Measurements from ENCODE around the gene TOP3A. TPM values are rescaled to one million over a fixed set of nuclear protein-coding genes. Genes with fewer than 3 reads are reported as not detected.

Gene TOP3A
- total RNA-seq, 3 donors from 2014 or later: 27.9 to 39.8 (median 30.1) TPM

- intact Hi-C loops (cut with DNase I, micrococcal nuclease): no loop called here
- Histone ChIP-seq H3K9me3 (no peaks in the 10 kb centered on the region), H3K36me3 (ENCODE audit: low read depth) (peaks cover 7% of the 10 kb centered on the region), H3K4me3 (no peak overlapping the region), H3K4me1 (ENCODE audit: low read depth) (no peaks in the 10 kb centered on the region)
- DNase-seq (no peak), ATAC-seq (no peak)
- TF ChIP-seq CTCF (IDR thresholded peaks at IDR 0.05): no peak
These were observed 12.3 kb upstream of the TOP3A start for GRCh38 chr17:18327093-18327492.

DNA sequence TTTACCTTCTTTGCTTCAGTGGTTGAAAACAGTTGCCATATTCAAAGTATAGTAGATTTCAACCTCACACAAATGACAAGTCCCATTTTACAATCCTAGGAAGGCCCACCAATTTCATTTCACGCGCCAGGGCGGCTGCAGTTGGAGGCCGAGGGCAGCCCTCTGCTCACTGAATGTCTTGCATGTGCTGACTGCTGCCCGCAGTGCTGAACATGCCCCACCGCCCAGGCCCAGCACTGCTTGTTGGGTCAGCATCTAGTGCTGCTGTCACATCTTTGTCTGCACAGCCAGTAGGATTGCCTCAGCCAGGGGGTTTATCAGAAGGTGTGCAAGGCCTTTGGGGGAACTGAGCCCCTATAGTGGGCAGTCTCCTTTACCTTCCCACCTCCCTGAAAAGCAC lies 11.8 kb upstream of the TOP3A start:
- peaks cover 7% of the 10 kb centered on the region for H3K36me3 ChIP-seq (ENCODE audit: low read depth)
- no peak for TF ChIP-seq CTCF (IDR thresholded peaks at IDR 0.05)
- H3K9me3 ChIP-seq: no peaks in the 10 kb centered on the region
- DNase-seq: no peak
- no peak overlapping the region for H3K4me3 ChIP-seq
- intact Hi-C loops (cut with DNase I, micrococcal nuclease): no loop called here
- ATAC-seq: no peak
- no peaks in the 10 kb centered on the region for H3K4me1 ChIP-seq (ENCODE audit: low read depth)

GRCh38 chr17:18326039-18326438 lies 11.2 kb upstream of the TOP3A start:
- Histone ChIP-seq H3K4me3 (no peak overlapping the region), H3K36me3 (ENCODE audit: low read depth) (peaks cover 7% of the 10 kb centered on the region), H3K4me1 (ENCODE audit: low read depth) (no peaks in the 10 kb centered on the region), H3K9me3 (no peaks in the 10 kb centered on the region)
- ATAC-seq (no peak), DNase-seq (no peak)
- TF ChIP-seq CTCF (IDR thresholded peaks at IDR 0.05): no peak
- intact Hi-C loops (cut with DNase I, micrococcal nuclease): no loop called here

DNA sequence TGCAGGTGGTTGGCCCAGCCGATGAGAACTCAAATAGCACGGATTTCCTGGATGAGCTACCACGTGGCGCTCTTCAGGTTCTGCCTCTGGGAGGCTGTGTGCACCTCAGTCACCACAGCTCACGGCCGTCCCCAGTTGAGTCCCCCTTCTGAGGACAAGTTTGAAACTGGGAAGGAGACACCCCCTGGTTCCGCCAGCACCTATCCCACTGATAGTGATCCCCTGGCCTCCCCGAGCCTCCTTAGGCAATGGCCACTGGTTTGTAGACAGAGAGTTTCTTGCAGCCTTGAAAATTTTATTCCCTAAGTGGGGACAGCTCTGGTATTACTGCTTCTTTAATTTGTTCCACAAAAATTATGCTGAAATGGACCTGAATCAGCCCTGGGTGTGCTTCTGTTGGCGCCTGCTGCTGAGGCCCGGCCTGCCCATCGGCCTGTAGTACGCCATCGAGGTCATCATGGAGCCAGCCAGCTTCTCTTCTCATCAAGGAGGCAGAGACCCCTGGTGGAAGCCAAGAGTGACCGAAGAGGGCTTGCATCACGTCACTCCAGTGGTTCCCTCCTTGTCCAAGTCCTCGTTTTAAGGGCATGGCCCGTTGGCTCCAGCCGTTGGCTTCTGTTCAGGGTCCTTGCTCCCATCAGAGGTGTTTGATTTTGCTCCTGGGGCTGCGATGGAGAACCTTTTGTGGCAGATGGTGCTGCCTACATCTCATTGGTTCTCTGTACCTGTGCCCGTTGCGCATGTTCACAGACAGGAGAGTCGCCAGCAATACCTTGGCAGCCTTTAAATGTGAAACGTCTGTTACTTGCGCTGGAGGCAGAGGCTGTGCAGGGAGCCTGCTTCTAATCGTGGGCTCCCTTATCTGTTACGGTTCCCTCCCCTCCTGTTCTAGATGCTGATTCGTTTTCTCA lies 9.6 kb upstream of the TOP3A start:
- intact Hi-C loops (cut with DNase I, micrococcal nuclease): no loop called here
- DNase-seq (no peak), ATAC-seq (no peak)
- Histone ChIP-seq H3K4me3 (no peak overlapping the region), H3K9me3 (no peaks in the 10 kb centered on the region), H3K36me3 (ENCODE audit: low read depth) (peaks cover 7% of the 10 kb centered on the region), H3K4me1 (ENCODE audit: low read depth) (peaks cover 6% of the 10 kb centered on the region)
- TF ChIP-seq CTCF (IDR thresholded peaks at IDR 0.05): no peak

GRCh38 chr17:18323507-18324139 lies 8.8 kb upstream of the TOP3A start:
- no peak for DNase-seq
- intact Hi-C loops (cut with DNase I, micrococcal nuclease): no loop called here
- Histone ChIP-seq H3K9me3 (no peaks in the 10 kb centered on the region), H3K4me3 (no peak overlapping the region), H3K4me1 (ENCODE audit: low read depth) (peaks cover 14% of the 10 kb centered on the region), H3K36me3 (ENCODE audit: low read depth) (peaks cover 7% of the 10 kb centered on the region)
- TF ChIP-seq CTCF (IDR thresholded peaks at IDR 0.05): no peak
- no peak for ATAC-seq

Measured in mucosa of descending colon (tissue), 3 donors.